Mucosa of descending colon (tissue), 3 donors: ENCODE measurements around the gene DDB1. TPM values are rescaled to one million over a fixed set of nuclear protein-coding genes. Genes with fewer than 3 reads are reported as not detected.

Experiments
- ATAC-seq: fragments of 200-7000 bp; cut with Tn5 transposase; one replicate; pipeline ENCODE4 v1.9.1; 2020; ENCODE audit warnings: mild to moderate bottlenecking, moderate library complexity
- DNase-seq, 3 donors: peaks; one replicate each; pipeline ENCODE4 v3.0.0-alpha.2; 2020
- H3K36me3 ChIP-seq: fragments of 200-600 bp; one replicate; pipeline ENCODE4 v1.8.0; 2021; ENCODE audit warnings: low read depth, mild to moderate bottlenecking
- H3K4me1 ChIP-seq: fragments of 200-600 bp; one replicate; pipeline ENCODE4 v1.8.0; 2021; ENCODE audit warnings: low read depth, mild to moderate bottlenecking
- H3K4me3 ChIP-seq: fragments of 200-600 bp; one replicate; pipeline ENCODE4 v1.8.0; 2021; ENCODE audit warnings: mild to moderate bottlenecking
- H3K9me3 ChIP-seq: fragments of 200-600 bp; one replicate; pipeline ENCODE4 v1.8.0; 2021; ENCODE audit warnings: mild to moderate bottlenecking
- CTCF ChIP-seq: fragments of 200-600 bp; IDR thresholded peaks from one replicate; pipeline ENCODE4 v1.8.0; 2022; ENCODE audit warnings: antibody characterized with exemption, mild to moderate bottlenecking
- intact Hi-C, 2 donors: fragments of 100-400 bp; cut with DNase I in 1 of 2; cut with micrococcal nuclease in 1 of 2; formaldehyde crosslinking; loops; one replicate each; pipeline versions ENCODE4 v1.11.0 to v1.11.1; 2022; cut with DNase I, micrococcal nuclease
- total RNA-seq, 3 donors: library from RNA; stranded (reverse); fragmentation: NEBNext Ultra II Directional in 2 of 3; extraction: Animal tissue kit (Norgen Biotek cat#: 25700) in 2 of 3; gene quantifications; one replicate each; pipeline versions ENCODE4 v1.2.1 to v1.2.4, GENCODE V29; 2021 to 2023
- donor health status: DM: no; HTN: no; CAD: no; lungs with moderate emphysema.
- donor health status: DM: no; HTN: no; CAD: no.
- donor health status: DM: no; HTN: yes; CAD: no.

Gene DDB1
- total RNA-seq, 3 donors from 2014 or later: 121 to 152 (median 140) TPM

- no peak overlapping the region for H3K4me3 ChIP-seq
- H3K9me3 ChIP-seq: no peaks in the 10 kb centered on the region
- TF ChIP-seq CTCF: no peak
- no peak for ATAC-seq
- no peaks in the 10 kb centered on the region for H3K36me3 ChIP-seq
- DNase-seq: no peak
- H3K4me1 ChIP-seq: peaks cover 6% of the 10 kb centered on the region
- intact Hi-C loops: no loop called here
Measured at GRCh38 chr11:61342207-61342803, 9.4 kb upstream of the DDB1 start.

- DNase-seq (no peak), ATAC-seq (no peak)
- no peaks in the 10 kb centered on the region for H3K36me3 ChIP-seq
- TF ChIP-seq CTCF: no peak
- H3K4me1 ChIP-seq: peaks cover 6% of the 10 kb centered on the region
- H3K9me3 ChIP-seq: no peaks in the 10 kb centered on the region
- no peak overlapping the region for H3K4me3 ChIP-seq
- intact Hi-C loops: no loop called here
Measured at GRCh38 chr11:61341706-61342105, 8.8 kb upstream of the DDB1 start.

GRCh38 chr11:61340979-61341378 lies 8.1 kb upstream of the DDB1 start:
- no peaks in the 10 kb centered on the region for H3K9me3 ChIP-seq
- H3K4me1 ChIP-seq: peaks cover 3% of the 10 kb centered on the region
- no peak for TF ChIP-seq CTCF
- H3K36me3 ChIP-seq: no peaks in the 10 kb centered on the region
- no peak overlapping the region for H3K4me3 ChIP-seq
- intact Hi-C loops: no loop called here
- ATAC-seq: no peak
- DNase-seq: no peak

- ATAC-seq: no peak
- no peak for TF ChIP-seq CTCF
- intact Hi-C loops: loop anchor here in 1 of 2 donors (5.0 kb wide), 1 partner anchor 43 kb away; no protein-coding TSS in a partner anchor
Measured at GRCh38 chr11:61339490-61339878, 6.6 kb upstream of the DDB1 start.

GRCh38 chr11:61338783-61339489 lies 6.0 kb upstream of the DDB1 start:
- Histone ChIP-seq H3K36me3 (no peaks in the 10 kb centered on the region), H3K9me3 (no peaks in the 10 kb centered on the region), H3K4me1 (peaks cover 12% of the 10 kb centered on the region), H3K4me3 (no peak overlapping the region)
- ATAC-seq (no peak), DNase-seq (no peak)
- intact Hi-C loops: loop anchor here in 1 of 2 donors (5.0 kb wide), 1 partner anchor 43 kb away; no protein-coding TSS in a partner anchor
- no peak for TF ChIP-seq CTCF

More at GRCh38 chr11:61339490-61339878, 6.6 kb upstream of the DDB1 start:
- Histone ChIP-seq H3K4me1 (peaks cover 12% of the 10 kb centered on the region), H3K4me3 (no peak overlapping the region), H3K9me3 (no peaks in the 10 kb centered on the region), H3K36me3 (no peaks in the 10 kb centered on the region)
- DNase-seq: no peak
